CD8-positive, alpha-beta memory T cell (primary cell): ENCODE measurements around the gene ETS1. TPM values are rescaled to one million over a fixed set of nuclear protein-coding genes. Genes with fewer than 3 reads are reported as not detected.

Source experiments
- CTCF ChIA-PET: fragments of 350-600 bp; sonication (Branson Sonifier 250); formaldehyde crosslinking; loops from one replicate; lab custom pipeline; 2021; ENCODE audit warnings: antibody characterized with exemption; lab: Charles Lee
- POLR2A ChIA-PET: fragments of 350-600 bp; sonication (Branson Sonifier 250); formaldehyde crosslinking; loops from one replicate; lab custom pipeline; 2021; ENCODE audit warnings: antibody characterized with exemption; lab: Charles Lee
- DNase-seq, 5 donors: peaks; one replicate each; pipeline versions ENCODE4 v3.0.0 to v3.0.0-alpha.2; 2020 to 2022; ENCODE audit warnings: mixed read lengths in 1 of 5
- H3K27ac ChIP-seq: one replicate; pipeline ENCODE4 v1.7.0; 2013; ENCODE audit warnings: low read depth, mild to moderate bottlenecking, low read length, moderate library complexity
- H3K27me3 ChIP-seq: 2 replicates; pipeline ENCODE4 v1.7.0; 2013; ENCODE audit warnings: low read length, mild to moderate bottlenecking; ENCODE audit not compliant: insufficient read depth, poor library complexity, severe bottlenecking
- H3K36me3 ChIP-seq: 2 replicates; pipeline ENCODE4 v1.7.0; 2013; ENCODE audit warnings: mild to moderate bottlenecking, low read length, moderate library complexity; ENCODE audit not compliant: insufficient read depth
- H3K4me1 ChIP-seq: 2 replicates; pipeline ENCODE4 v1.7.0; 2013; ENCODE audit warnings: mild to moderate bottlenecking, low read length, moderate library complexity; ENCODE audit not compliant: insufficient read depth
- H3K4me3 ChIP-seq: 2 replicates; pipeline ENCODE4 v1.7.0; 2013; ENCODE audit warnings: mild to moderate bottlenecking, low read length
- H3K9me3 ChIP-seq: 2 replicates; pipeline ENCODE4 v1.7.0; 2013; ENCODE audit warnings: mild to moderate bottlenecking, low read length
- H3K27ac Mint-ChIP-seq, 8 donors: one replicate each; pipeline ENCODE4 v1.8.0; 2020 to 2021; ENCODE audit warnings: mixed read lengths in 8 of 8, mild to moderate bottlenecking in 6 of 8, inconsistent platforms in 3 of 8, moderate library complexity in 3 of 8
- H3K27me3 Mint-ChIP-seq, 2 donors: one replicate each; pipeline ENCODE4 v1.8.0; 2020 to 2021; ENCODE audit warnings: mixed read lengths in 2 of 2, mild to moderate bottlenecking in 1 of 2, moderate library complexity in 1 of 2
- H3K36me3 Mint-ChIP-seq, 3 donors: one replicate each; pipeline ENCODE4 v1.8.0; 2020 to 2021; ENCODE audit warnings: mixed read lengths in 3 of 3, inconsistent platforms in 1 of 3, mild to moderate bottlenecking in 1 of 3
- H3K4me1 Mint-ChIP-seq, 3 donors: one replicate each; pipeline ENCODE4 v1.8.0; 2020 to 2021; ENCODE audit warnings: mixed read lengths in 3 of 3, inconsistent platforms in 1 of 3, mild to moderate bottlenecking in 1 of 3
- H3K4me3 Mint-ChIP-seq, 7 donors: one replicate each; pipeline ENCODE4 v1.8.0; 2020 to 2021; ENCODE audit warnings: mixed read lengths in 7 of 7, mild to moderate bottlenecking in 6 of 7, moderate library complexity in 4 of 7, inconsistent platforms in 2 of 7
- H3K9me3 Mint-ChIP-seq, 5 donors: one replicate each; pipeline ENCODE4 v1.8.0; 2020 to 2022; ENCODE audit warnings: mixed read lengths in 5 of 5, mild to moderate bottlenecking in 3 of 5, moderate library complexity in 2 of 5, inconsistent platforms in 1 of 5
- polyA plus RNA-seq: library from polyadenylated mRNA; unstranded; fragments of 300-500 nt; fragmentation: Illumina TruSeq; gene quantifications from one replicate; pipeline ENCODE4 v1.2.3, GENCODE V29; 2021
- total RNA-seq, 2 experiments: library from RNA; stranded (reverse); gene quantifications; one replicate each; pipeline ENCODE4 v1.2.3, GENCODE V29; 2021

ETS1 gene
- total and polyA plus RNA-seq, 3 experiments from 2014 or later: 386 to 411 (median 405) TPM

- Mint-ChIP-seq H3K36me3 (no peaks in the 10 kb centered on the region), H3K9me3 (no peaks in the 10 kb centered on the region), H3K27ac (peak overlapping the region in 6 of 8 donors; percentile 1 to 59 (median 40)), H3K4me3 (no peak overlapping the region), H3K27me3 (peaks cover 0 to 2% of the 10 kb centered on the region in 2 donors), H3K4me1 (peaks cover 50 to 57% (median 53%) of the 10 kb centered on the region in 3 donors)
- Histone ChIP-seq H3K27ac (no peak overlapping the region), H3K36me3 (no peaks in the 10 kb centered on the region), H3K4me1 (peaks cover 9% of the 10 kb centered on the region), H3K4me3 (no peak overlapping the region), H3K27me3 (no peaks in the 10 kb centered on the region), H3K9me3 (no peaks in the 10 kb centered on the region)
- ChIA-PET CTCF (interaction anchor here (1.1 kb wide), 1 partner anchor 12 kb away, joined by 3 read pairs; no protein-coding TSS in a partner anchor), POLR2A (interaction anchor here (1.0 kb wide), 1 partner anchor 8 kb away, joined by 3 read pairs; no protein-coding TSS in a partner anchor)
- no peak for DNase-seq
Measured at GRCh38 chr11:128618603-128619002, 31.2 kb upstream of the ETS1 start.

- H3K4me1 Mint-ChIP-seq: peaks cover 36 to 43% (median 42%) of the 10 kb centered on the region in 3 donors
- H3K4me1 ChIP-seq: peaks cover 13% of the 10 kb centered on the region
Measured at GRCh38 chr11:128616161-128616560, 28.8 kb upstream of the ETS1 start.

GRCh38 chr11:128615612-128616011 lies 28.3 kb upstream of the ETS1 start:
- H3K36me3 ChIP-seq: no peaks in the 10 kb centered on the region
- no peaks in the 10 kb centered on the region for H3K9me3 Mint-ChIP-seq
- no peak for DNase-seq
- no peak overlapping the region for H3K4me3 Mint-ChIP-seq
- CTCF ChIA-PET: interaction anchor here (1.2 to 1.5 kb wide), 2 partner anchors 11 to 14 kb away, joined by 3 to 4 read pairs; no protein-coding TSS in a partner anchor
- peaks cover 18% of the 10 kb centered on the region for H3K4me1 ChIP-seq
- H3K27ac ChIP-seq: no peak overlapping the region
- POLR2A ChIA-PET: interaction anchor here (0.6 kb wide), 1 partner anchor 118 kb away, joined by 3 read pairs; no protein-coding TSS in a partner anchor
- no peaks in the 10 kb centered on the region for H3K9me3 ChIP-seq
- H3K4me1 Mint-ChIP-seq: peaks cover 39 to 43% (median 42%) of the 10 kb centered on the region in 3 donors
- peak overlapping the region in 2 of 8 donors; percentile 20 to 80 for H3K27ac Mint-ChIP-seq
- no peak overlapping the region for H3K4me3 ChIP-seq
- H3K27me3 ChIP-seq: no peaks in the 10 kb centered on the region
- no peaks in the 10 kb centered on the region for H3K36me3 Mint-ChIP-seq
- peaks cover 0 to 2% of the 10 kb centered on the region in 2 donors for H3K27me3 Mint-ChIP-seq

More at GRCh38 chr11:128616161-128616560, 28.8 kb upstream of the ETS1 start:
- no peak overlapping the region for H3K4me3 ChIP-seq
- ChIA-PET POLR2A (interaction anchor here (0.6 to 0.9 kb wide), 2 partner anchors 8 to 117 kb away, joined by 3 read pairs; no protein-coding TSS in a partner anchor), CTCF (interaction anchor here (1.5 kb wide), 1 partner anchor 12 kb away, joined by 4 read pairs; no protein-coding TSS in a partner anchor)
- H3K27me3 ChIP-seq: no peaks in the 10 kb centered on the region
- peak overlapping the region in 1 of 8 donors; percentile 72 for H3K27ac Mint-ChIP-seq
- no peak for DNase-seq
- no peaks in the 10 kb centered on the region for H3K36me3 ChIP-seq
- no peaks in the 10 kb centered on the region for H3K36me3 Mint-ChIP-seq
- H3K9me3 ChIP-seq: no peaks in the 10 kb centered on the region
- H3K27me3 Mint-ChIP-seq: peaks cover 0 to 2% of the 10 kb centered on the region in 2 donors
- H3K9me3 Mint-ChIP-seq: no peaks in the 10 kb centered on the region
- H3K4me3 Mint-ChIP-seq: no peak overlapping the region
- no peak overlapping the region for H3K27ac ChIP-seq

- peaks cover 38 to 42% (median 41%) of the 10 kb centered on the region in 3 donors for H3K4me1 Mint-ChIP-seq
- no peaks in the 10 kb centered on the region for H3K36me3 Mint-ChIP-seq
- peak overlapping the region in 6 of 8 donors; percentile 7 to 80 (median 44) for H3K27ac Mint-ChIP-seq
- no peaks in the 10 kb centered on the region for H3K27me3 ChIP-seq
- H3K9me3 ChIP-seq: no peaks in the 10 kb centered on the region
- ChIA-PET POLR2A (no interaction called here), CTCF (interaction anchor here (1.2 to 1.5 kb wide), 2 partner anchors 11 to 14 kb away, joined by 3 to 4 read pairs; no protein-coding TSS in a partner anchor)
- H3K9me3 Mint-ChIP-seq: no peaks in the 10 kb centered on the region
- no peak overlapping the region for H3K27ac ChIP-seq
- H3K27me3 Mint-ChIP-seq: no peaks in the 10 kb centered on the region
- peaks cover 22% of the 10 kb centered on the region for H3K4me1 ChIP-seq
- no peak overlapping the region for H3K4me3 ChIP-seq
- no peak overlapping the region for H3K4me3 Mint-ChIP-seq
- DNase-seq: no peak
- no peaks in the 10 kb centered on the region for H3K36me3 ChIP-seq
Measured at GRCh38 chr11:128615076-128615475, 27.7 kb upstream of the ETS1 start.

- Mint-ChIP-seq H3K4me1 (peaks cover 38 to 43% (median 41%) of the 10 kb centered on the region in 3 donors), H3K27me3 (no peaks in the 10 kb centered on the region), H3K27ac (peak overlapping the region in 3 of 8 donors; percentile 11 to 57 (median 27)), H3K36me3 (peaks cover 0 to 3% (median 0%) of the 10 kb centered on the region in 3 donors), H3K9me3 (no peaks in the 10 kb centered on the region), H3K4me3 (no peak overlapping the region)
- H3K9me3 ChIP-seq: no peaks in the 10 kb centered on the region
- H3K4me3 ChIP-seq: no peak overlapping the region
- POLR2A ChIA-PET: interaction anchor here (0.9 kb wide), 1 partner anchor 11 kb away, joined by 3 read pairs; no protein-coding TSS in a partner anchor
- no peaks in the 10 kb centered on the region for H3K27me3 ChIP-seq
- H3K27ac ChIP-seq: no peak overlapping the region
- no peak for DNase-seq
- H3K36me3 ChIP-seq: no peaks in the 10 kb centered on the region
- CTCF ChIA-PET: interaction anchor here (1.7 kb wide), 1 partner anchor 17 kb away, joined by 4 read pairs; no protein-coding TSS in a partner anchor
- H3K4me1 ChIP-seq: peaks cover 32% of the 10 kb centered on the region
Measured at GRCh38 chr11:128614026-128614425, 26.7 kb upstream of the ETS1 start.

GRCh38 chr11:128613300-128613995 lies 26.1 kb upstream of the ETS1 start:
- Histone ChIP-seq H3K4me3 (no peak overlapping the region), H3K9me3 (no peaks in the 10 kb centered on the region), H3K4me1 (peaks cover 38% of the 10 kb centered on the region), H3K27me3 (no peaks in the 10 kb centered on the region), H3K36me3 (no peaks in the 10 kb centered on the region), H3K27ac (no peak overlapping the region)
- H3K27ac Mint-ChIP-seq: no peak overlapping the region
- ChIA-PET POLR2A (interaction anchor here (0.6 to 0.9 kb wide), 2 partner anchors 11 to 47 kb away, joined by 3 to 6 read pairs; no protein-coding TSS in a partner anchor), CTCF (interaction anchor here (1.7 kb wide), 1 partner anchor 17 kb away, joined by 4 read pairs; no protein-coding TSS in a partner anchor)
- H3K4me3 Mint-ChIP-seq: no peak overlapping the region
- no peaks in the 10 kb centered on the region for H3K27me3 Mint-ChIP-seq
- peaks cover 39 to 42% (median 41%) of the 10 kb centered on the region in 3 donors for H3K4me1 Mint-ChIP-seq
- H3K36me3 Mint-ChIP-seq: peaks cover 0 to 3% (median 0%) of the 10 kb centered on the region in 3 donors
- DNase-seq: no peak
- no peaks in the 10 kb centered on the region for H3K9me3 Mint-ChIP-seq

GRCh38 chr11:128610721-128611617 lies 23.6 kb upstream of the ETS1 start:
- POLR2A ChIA-PET: interaction anchor here (0.5 to 2.7 kb wide), 6 partner anchors 8 to 1212 kb away, joined by 3 to 16 read pairs (median 3); no protein-coding TSS in a partner anchor
- peak overlapping the region; percentile 89 to 99 (median 96) for H3K27ac Mint-ChIP-seq
- no peak overlapping the region for H3K27ac ChIP-seq
- peak overlapping the region; percentile 21 for H3K4me3 ChIP-seq
- H3K4me1 ChIP-seq: peaks cover 52% of the 10 kb centered on the region
- H3K27me3 ChIP-seq: no peaks in the 10 kb centered on the region
- no peaks in the 10 kb centered on the region for H3K9me3 Mint-ChIP-seq
- H3K4me1 Mint-ChIP-seq: peaks cover 45 to 47% (median 47%) of the 10 kb centered on the region in 3 donors
- H3K36me3 Mint-ChIP-seq: peaks cover 0 to 3% (median 0%) of the 10 kb centered on the region in 3 donors
- CTCF ChIA-PET: interaction anchor here (0.7 to 1.8 kb wide), 7 partner anchors 17 to 439 kb away, joined by 3 to 6 read pairs (median 4); no protein-coding TSS in a partner anchor
- DNase-seq: peak; percentile 13 to 87 (median 75)
- H3K27me3 Mint-ChIP-seq: peaks cover 0 to 1% of the 10 kb centered on the region in 2 donors
- no peaks in the 10 kb centered on the region for H3K36me3 ChIP-seq
- no peaks in the 10 kb centered on the region for H3K9me3 ChIP-seq
- H3K4me3 Mint-ChIP-seq: peak overlapping the region in 6 of 7 donors; percentile 30 to 86 (median 70)
